ELF-1 (cell line): Measurements from ENCODE around the gene DAZAP2.
"Not testable (repeated sequence)": the region's sequence is repeated elsewhere in the genome, so short reads cannot be mapped to it uniquely, and the experiment has no call there.

ENCODE experiments used
- DNase-seq: peaks from one replicate; pipeline ENCODE4 v3.0.0-alpha.2; 2016; ENCODE audit warnings: low read depth, low spot score

DAZAP2 gene

GRCh38 chr12:51247523-51248206, 9.0 kb downstream of the DAZAP2 start:
- DNase-seq, result no peak

- DNase-seq, result no peak
Measured at GRCh38 chr12:51253276-51253675, 14.7 kb downstream of the DAZAP2 start.

GRCh38 chr12:51254536-51254935, 15.9 kb downstream of the DAZAP2 start:
- DNase-seq, result no peak

GRCh38 chr12:51259600-51259999, 21.0 kb downstream of the DAZAP2 start:
- not testable (repeated sequence) for DNase-seq

- peak; percentile 24 for DNase-seq
Measured at GRCh38 chr12:51262758-51263177, 24.1 kb downstream of the DAZAP2 start.

DNA sequence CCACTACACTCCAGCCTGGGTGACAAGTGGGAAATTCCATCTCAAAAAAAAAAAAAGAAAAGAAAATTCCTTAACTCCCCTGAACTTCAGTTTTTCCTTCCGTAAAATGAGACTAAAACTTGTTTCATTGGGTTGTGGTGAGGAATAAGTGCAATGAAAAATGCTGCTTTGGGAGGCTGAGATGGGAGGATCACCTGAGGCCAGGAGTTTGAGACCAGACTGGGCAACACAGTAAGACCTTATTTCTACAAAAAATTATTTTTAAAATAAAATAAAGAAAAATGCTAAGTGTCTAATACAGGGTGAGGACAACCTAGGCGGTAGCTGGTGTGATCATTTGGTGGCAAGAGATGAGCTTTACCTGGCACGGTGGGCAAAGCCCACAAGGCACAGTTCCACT, 24.7 kb downstream of the DAZAP2 start:
- no peak for DNase-seq

- DNase-seq, result no peak
Measured at GRCh38 chr12:51264297-51264696, 25.7 kb downstream of the DAZAP2 start.

- no peak for DNase-seq
Measured at GRCh38 chr12:51265024-51265423, 26.4 kb downstream of the DAZAP2 start.

DNA sequence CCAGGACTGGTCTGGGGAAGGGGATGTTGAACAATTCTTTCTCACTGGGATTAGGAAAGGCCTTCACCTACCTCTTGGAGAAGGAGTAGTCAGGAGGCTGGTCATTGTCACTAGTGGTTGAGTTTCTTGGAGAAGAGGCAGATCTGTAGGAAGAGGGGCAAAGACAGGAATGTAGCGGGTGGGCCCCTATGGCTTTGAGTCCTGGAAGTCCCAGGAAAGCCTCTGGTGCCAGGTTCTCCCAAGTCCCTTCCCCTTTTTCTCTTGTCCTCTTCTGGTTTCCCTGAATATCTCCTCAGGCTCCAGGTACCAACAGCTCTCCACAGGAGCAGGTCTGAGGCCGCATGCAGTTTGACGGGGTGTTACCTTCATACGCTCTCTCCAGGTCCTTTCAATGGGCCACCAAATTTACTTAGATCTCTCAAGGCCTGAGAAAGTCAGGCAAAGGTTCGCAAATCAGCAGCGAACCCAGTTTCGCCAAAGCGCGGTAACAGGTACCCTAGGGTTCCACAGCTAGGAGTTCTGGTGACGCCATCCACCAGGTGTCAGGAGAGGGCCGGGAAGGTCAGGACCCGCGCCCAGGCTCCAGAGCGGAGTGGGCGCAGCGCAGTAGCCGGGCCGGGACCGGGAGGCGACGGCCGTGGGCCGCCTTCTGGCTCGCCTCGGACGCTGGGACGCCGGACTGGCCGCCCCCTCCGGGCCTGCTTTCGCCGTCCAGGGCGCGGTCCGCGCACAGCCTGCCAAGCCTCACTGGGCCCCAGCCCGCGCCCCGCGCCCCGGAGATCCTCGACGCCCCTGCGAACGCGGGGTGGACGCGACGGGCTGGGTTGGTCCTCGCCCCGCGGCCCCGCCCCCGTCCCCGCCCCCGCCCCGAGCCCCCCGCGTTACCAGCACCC, 30.8 kb downstream of the DAZAP2 start:
- peak; percentile 87 for DNase-seq

- peak; percentile 85 for DNase-seq
Measured at GRCh38 chr12:51270067-51270950, 31.7 kb downstream of the DAZAP2 start, which contains the start of gene SMAGP. Gene SMAGP (minus strand): TSS chr12:51270415. CDS start chr12:51269278, 1,137 bp downstream.

GRCh38 chr12:51270951-51271518, 32.4 kb downstream of the DAZAP2 start:
- DNase-seq, result no peak

- DNase-seq, result not testable (repeated sequence)
Measured at GRCh38 chr12:51272810-51273209, 34.2 kb downstream of the DAZAP2 start.

DNA sequence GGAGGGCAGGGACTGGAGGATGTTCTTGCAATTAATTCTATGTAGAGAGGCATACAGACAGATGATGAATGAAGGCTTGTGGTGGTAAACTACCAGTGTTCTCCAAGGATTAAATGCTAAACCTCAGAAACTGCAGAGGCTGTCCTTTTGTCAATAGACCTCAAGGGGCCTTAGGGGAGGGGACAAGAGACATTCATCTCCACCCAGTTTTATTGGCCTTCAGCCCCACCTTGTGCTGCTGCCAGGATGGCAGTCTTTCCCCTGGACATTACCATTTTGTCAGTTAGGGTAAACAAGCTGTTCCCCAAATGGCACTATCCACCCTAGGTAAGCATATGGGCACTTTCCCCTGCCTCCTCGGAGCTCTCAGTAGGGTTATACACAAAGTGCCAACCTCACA, 36.5 kb downstream of the DAZAP2 start:
- DNase-seq, result peak; percentile 28

GRCh38 chr12:51281202-51281924, 42.7 kb downstream of the DAZAP2 start:
- no peak for DNase-seq

- DNase-seq, result no peak
Measured at GRCh38 chr12:51285843-51286242, 47.2 kb downstream of the DAZAP2 start.

- DNase-seq, result peak; percentile 12
Measured at GRCh38 chr12:51291603-51292513, 53.2 kb downstream of the DAZAP2 start.
